ENCODE results near the gene TLL1.

The TLL1 gene

GRCh38 chr4:165872461-165873297 lies at the start of gene TLL1:
TLL1 (plus strand) TSS chr4:165873237; CDS start chr4:165873905, 668 bp downstream.
- DNase-seq = no peak

- DNase-seq = no peak
Observed at GRCh38 chr4:165826166-165826565, 46.9 kb upstream of the TLL1 start.

DNA sequence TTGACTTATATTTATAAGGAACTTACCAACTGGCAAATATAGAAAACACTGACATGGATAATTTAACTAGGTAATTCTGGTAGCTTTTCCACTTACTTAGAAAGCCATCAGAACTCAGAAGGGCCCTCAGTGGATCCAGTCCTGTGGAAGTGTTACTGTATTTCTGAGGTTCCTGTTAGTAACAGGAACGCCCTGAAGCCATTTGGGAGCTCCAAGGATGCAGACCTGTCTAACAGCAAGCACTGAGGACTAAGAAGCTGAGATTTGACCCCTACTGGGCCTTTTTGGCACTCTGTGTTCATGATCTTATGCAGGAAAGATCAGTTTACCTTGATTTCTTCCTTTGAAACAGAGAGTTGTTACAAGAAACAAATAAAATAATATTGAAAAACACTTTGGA lies 46.0 kb upstream of the TLL1 start:
- no peak for DNase-seq

DNA sequence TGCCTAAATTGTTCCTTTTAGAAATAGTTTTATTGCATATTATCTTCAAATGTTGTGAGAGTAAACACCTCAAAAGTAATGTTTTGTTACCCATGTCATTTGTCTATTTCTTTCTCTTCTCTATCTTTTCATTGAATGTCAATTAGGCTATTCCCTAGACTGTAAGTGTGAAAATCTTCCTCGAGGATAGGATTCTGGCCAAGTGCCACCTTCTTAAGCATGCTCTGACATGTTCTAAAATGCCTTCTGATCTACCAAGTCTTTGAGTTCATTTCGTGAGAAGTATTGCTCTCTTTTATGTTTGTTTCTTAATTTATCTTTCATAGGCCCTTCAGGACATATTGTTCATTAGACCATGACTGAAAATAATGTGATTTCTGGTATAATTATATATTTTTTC lies 44.1 kb upstream of the TLL1 start:
- DNase-seq = no peak

GRCh38 chr4:165834116-165834515 lies 38.9 kb upstream of the TLL1 start:
- no peak for DNase-seq

DNA sequence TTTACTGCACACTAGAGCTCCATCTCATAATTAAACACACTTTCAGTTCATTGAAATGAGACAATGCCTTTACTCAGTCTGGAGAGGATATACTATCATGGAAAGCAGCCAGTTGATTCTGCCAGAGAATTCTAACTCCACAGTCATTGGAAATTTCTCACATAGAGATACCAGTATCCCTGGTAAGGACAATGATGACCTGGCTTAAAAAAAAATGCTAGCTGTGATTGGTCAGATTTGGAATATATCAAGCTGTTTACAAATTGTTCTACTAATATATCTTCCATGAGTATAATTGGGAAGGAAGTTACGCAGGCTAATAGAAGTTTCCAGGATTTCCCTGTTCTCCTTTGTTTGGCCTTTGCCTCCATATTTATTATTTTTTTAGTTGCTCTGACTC lies 34.5 kb upstream of the TLL1 start:
- DNase-seq = no peak

GRCh38 chr4:165839615-165840333 lies 33.3 kb upstream of the TLL1 start:
- DNase-seq = no peak

- no peak for DNase-seq
Observed at GRCh38 chr4:165842684-165843083, 30.4 kb upstream of the TLL1 start.

- no peak for DNase-seq
Observed at GRCh38 chr4:165844161-165844560, 28.9 kb upstream of the TLL1 start.

- DNase-seq = no peak
Observed at GRCh38 chr4:165851256-165851655, 21.8 kb upstream of the TLL1 start.

DNA sequence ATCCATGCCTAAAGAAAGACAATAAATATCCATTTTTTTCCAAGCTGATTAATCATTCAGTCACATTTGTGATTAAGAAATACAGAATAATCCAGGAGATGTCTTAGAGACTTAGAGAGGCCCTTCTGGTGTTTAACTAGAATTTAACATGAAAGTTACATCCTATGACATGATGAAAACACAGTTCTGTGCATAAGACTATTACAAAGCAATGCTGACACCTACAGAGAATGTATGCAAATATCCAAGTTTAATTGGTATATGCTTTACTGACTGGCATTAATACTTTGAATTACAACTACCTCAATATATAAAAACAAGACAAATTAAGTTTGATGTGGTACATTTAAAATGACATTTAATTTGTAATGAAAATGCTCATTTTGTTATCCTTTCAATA lies 17.8 kb upstream of the TLL1 start:
- no peak for DNase-seq

- no peak for DNase-seq
Observed at GRCh38 chr4:165861363-165861762, 11.7 kb upstream of the TLL1 start.

- no peak for DNase-seq
Observed at GRCh38 chr4:165864271-165864670, 8.8 kb upstream of the TLL1 start.

DNA sequence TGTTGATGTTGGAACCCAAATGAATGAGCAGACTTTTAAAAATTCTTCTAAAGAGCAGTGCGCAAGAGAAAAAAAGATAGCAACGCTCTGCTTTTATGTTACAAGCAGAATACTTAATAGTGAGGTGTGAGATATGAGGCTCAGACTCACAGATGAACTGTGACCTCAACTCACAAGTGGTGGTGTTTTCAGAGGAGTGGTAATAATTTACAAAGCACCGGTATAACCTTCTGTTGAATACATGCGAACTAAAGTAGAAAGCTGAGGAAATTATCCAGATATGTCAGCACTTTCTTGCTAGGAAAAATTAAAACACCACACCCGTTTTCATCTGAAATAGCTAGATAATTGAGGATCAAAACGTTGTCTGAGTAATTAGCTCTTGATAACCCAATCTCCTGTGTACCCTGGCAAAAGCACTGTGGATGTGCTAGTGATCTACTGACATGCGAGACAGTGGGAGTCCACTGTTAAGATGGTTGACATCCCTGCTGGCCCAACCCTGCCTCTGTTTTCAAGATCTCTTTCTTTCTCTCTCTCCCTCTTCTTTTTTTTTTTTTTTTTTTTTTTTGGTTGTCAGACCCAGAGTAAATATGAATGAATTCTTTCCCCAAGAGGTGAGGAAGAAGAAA lies 6.9 kb upstream of the TLL1 start:
- no peak for DNase-seq

DNA sequence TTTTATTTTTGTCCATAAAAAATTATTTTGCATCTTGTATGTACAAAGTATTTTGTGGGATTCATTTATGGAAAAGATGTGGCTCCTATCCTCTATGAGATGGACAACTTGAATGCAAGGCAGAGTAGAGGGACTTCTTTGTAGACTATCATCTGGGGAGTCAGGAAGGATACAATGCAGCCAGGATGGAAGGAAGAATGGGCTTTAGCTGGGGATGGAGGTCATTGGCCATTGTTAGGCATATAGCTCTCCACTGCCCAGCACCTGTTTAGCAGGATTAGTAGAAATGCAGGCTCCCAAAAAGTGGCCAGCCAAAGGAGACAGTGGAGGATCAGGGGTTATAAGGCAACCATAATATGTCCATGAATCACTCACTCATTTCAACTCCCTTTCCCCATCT lies 5.1 kb upstream of the TLL1 start:
- DNase-seq = no peak

DNA sequence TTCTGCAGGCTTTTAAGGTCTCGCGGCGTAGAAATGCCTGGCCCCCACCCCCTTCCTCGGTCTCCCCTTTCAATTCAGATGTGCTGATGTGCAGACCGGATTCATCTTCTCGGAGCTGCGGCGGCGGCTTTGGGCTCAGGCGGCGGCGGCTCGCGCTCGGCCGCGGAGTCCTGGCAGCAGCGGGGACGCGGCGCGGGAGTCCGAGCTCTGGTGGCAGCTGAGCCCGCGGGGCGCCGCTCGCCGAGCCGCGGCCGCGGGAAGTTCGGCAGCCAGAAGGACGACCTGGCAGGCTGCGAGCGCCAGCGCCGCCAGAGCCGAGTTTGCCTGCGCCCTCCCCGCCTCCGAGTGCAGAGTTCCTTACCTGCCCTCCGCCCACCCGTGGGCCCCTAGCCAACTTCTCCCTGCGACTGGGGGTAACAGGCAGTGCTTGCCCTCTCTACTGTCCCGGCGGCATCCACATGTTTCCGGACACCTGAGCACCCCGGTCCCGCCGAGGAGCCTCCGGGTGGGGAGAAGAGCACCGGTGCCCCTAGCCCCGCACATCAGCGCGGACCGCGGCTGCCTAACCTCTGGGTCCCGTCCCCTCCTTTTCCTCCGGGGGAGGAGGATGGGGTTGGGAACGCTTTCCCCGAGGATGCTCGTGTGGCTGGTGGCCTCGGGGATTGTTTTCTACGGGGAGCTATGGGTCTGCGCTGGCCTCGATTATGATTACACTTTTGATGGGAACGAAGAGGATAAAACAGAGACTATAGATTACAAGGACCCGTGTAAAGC lies 448 bp downstream of the TLL1 start:
- no peak for DNase-seq

DNA sequence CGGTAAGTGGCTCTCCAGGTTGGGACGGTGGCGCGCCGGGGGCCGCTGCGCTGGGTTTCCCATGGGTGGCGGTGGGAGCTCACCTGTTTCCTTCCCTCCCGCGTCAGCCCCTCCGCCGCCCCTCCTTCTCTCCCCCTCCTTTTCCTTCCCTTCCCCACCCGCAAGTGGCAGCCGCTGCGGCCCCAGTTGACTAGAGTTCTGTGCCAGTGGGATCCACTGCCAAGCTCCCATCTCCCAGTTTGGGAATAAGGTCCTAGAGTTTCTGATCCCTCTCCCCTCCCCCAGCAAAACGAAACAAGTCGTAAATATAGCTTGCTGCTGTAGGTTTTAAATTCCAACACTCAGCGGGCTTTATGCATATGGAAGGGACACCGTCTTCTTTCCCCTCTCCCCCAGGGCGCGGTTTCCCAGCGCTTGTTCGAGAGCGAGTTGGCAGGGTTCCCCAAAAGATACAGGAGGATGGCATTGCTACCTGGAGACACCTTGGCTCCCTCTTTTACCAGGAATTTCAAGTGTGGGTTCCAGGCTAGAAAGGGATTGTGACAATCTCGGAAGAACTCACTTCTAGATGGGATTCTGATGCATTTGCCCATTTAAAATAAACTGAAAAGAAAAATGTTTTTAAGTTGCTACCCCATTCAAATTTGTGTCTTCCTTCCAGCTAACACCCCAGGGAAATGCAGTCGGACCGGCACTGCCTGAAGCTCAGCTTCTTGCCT lies 1.2 kb downstream of the TLL1 start:
- DNase-seq = no peak

DNA sequence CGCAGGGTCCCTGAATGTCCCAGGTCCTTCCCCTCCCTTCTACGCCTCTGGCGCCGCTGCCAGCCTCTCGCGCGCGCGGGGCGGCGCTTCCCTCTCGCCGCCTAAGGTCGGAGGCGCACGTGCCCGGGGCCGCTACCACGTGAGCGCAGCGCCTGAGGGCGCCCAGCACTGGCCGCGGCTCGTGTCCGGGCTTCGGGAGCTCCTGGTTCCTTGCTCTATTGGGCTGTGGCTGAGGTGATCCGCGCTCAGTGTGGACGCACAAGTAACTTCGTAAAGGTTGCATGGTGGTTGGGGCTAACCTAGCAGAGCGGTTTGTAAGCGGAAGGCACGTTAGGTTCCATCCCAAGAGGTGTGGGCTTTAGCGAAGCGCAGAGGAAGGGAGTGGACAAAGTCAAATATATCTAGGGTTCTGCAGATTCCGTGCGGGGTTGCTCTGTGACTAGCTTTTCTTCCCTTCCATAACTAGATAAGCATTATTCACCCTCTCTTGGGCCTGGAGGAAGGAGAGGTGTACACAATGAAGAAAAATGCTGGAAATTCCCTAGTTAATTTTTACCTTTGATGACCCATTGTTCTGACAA lies 1.8 kb downstream of the TLL1 start:
- no peak for DNase-seq

DNA sequence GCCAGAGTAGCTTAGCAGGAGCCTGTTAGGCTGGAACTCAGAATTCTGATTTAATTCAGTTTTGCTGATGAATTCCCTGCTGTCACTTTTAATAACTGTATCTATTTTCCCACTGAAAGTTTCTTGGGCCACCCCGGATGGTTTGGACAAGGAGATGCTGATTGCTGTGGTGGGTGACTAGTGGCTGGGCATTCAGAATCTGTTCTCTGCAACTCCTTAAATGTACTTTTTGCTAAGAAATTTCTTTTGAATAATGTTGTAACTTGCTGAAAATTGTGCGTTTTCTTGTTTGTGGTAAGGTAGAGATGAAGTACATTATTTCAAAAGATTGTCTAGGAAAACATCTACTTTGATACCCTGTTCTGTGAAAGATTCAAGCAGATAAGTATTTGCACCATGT lies 2.4 kb downstream of the TLL1 start:
- no peak for DNase-seq

GRCh38 chr4:165877286-165877685 lies 4.2 kb downstream of the TLL1 start:
- no peak for DNase-seq

- DNase-seq = no peak
Observed at GRCh38 chr4:165879641-165880040, 6.6 kb downstream of the TLL1 start.

DNA sequence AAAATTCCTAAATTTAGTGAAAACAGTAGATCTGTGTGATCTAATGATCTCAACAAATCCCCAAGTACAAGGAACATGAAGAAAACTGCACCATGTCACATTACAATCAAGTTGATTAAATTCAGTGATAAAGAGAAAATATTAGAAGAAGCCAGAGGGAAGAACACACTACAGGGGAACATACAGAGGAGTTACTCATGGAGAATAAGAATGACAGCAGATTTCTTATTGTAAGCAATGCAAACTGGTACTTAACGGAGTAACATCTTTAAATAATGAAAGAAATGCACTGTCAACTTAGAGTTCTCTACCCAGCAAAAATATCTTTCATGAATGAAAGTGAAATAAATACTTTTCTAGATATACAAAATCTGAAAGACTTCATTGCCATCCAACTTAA lies 21.1 kb downstream of the TLL1 start:
- no peak for DNase-seq

Measured in CD4-positive, alpha-beta T cell treated with Interleukin-1 beta for 1 hour (primary cell).